GM12892 (cell line): Measurements from ENCODE around the gene PARPBP.
"Not testable (repeated sequence)": the region's sequence is repeated elsewhere in the genome, so short reads cannot be mapped to it uniquely, and the experiment has no call there.

Experiments used
- DNase-seq: peaks from one replicate; pipeline ENCODE4 v3.0.0; 2011; ENCODE audit not compliant: insufficient read length
- FAIRE-seq: peaks from 2 replicates; lab custom pipeline; 2011; peaks lifted over from hg19 to GRCh38; lab: Jason Lieb, UNC
- POLR2A ChIP-seq: IDR thresholded peaks from 2 replicates; pipeline ENCODE4 v1.6.1; 2011; ENCODE audit warnings: low read depth, low read length, control low read depth
- POLR2AphosphoS5 ChIP-seq: IDR thresholded peaks from 2 replicates; pipeline ENCODE4 v1.6.1; 2011; ENCODE audit warnings: low read depth, low read length, control low read depth

PARPBP gene

DNA sequence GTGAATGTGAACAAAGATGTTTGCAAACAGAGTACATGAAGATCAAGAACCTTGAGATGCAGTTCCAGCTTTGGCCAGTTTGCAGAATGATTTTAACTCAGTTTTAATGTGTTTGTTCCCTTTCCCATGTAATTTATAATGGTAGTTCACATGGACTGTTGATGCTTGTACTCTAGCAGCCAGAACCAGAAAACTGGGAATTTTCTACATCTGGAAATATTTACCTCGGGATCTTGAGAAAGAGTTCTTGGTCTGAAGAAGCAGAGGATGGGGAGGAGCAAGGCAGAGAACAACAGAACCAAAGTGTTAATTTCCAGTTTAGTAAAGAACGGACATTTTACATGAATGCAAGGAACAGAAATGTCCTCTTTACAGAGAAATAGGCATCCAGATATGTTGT is 114.6 kb downstream of the PARPBP start:
- DNase-seq = no peak
- TF ChIP-seq POLR2A (no peak), POLR2AphosphoS5 (no peak)
- FAIRE-seq = no peak

DNA sequence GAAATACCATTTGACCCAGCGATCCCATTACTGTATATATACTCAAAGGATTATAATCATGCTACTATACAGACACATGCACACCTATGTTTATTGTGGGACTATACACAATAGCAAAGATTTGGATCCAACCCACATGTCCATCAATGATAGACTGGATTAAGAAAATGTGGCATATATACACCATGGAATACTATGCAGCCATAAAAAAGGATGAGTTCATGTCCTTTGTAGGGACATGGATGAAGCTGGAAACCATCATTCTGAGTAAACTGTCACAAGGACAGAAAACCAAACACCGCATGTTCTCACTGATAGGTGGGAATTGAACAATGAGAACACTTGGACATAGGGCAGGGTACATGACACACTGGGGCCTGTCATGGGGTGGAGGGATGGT is 120.9 kb downstream of the PARPBP start:
- DNase-seq, FAIRE-seq: not testable (repeated sequence)
